Cerebellar cortex (tissue), 1 donor: ENCODE measurements around the gene LCA5.
A peak's percentile ranks its signal among the peaks of the same experiment; 100 is the strongest.
"Not testable (repeated sequence)": the region's sequence is repeated elsewhere in the genome, so short reads cannot be mapped to it uniquely, and the experiment has no call there.

Source experiments
- DNase-seq: peaks from one replicate; pipeline ENCODE4 v3.0.0-alpha.2; 2015; ENCODE audit warnings: low spot score

LCA5 gene

GRCh38 chr6:79538106-79538971 lies 1.1 kb upstream of the LCA5 start:
- peak; percentile 70 for DNase-seq

DNA sequence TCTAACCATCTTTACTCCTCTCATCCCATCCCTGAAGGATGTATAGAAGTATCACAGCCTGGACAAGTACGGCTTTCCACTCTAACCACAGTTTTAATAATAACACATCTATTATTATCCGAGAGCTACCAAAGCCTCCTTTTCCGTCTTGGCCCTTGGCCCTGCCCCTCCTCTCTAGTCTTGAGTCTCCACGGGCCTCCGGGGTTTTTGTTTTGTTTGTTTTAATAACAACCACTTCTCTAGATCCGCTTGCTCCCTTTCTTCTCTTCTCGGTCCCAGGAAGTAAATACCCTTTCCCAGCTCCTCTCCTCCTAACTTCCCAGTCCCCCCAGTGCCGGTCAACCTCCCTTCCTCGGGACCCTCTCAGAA lies 661 bp downstream of the LCA5 start:
- peak; percentile 77 for DNase-seq

DNA sequence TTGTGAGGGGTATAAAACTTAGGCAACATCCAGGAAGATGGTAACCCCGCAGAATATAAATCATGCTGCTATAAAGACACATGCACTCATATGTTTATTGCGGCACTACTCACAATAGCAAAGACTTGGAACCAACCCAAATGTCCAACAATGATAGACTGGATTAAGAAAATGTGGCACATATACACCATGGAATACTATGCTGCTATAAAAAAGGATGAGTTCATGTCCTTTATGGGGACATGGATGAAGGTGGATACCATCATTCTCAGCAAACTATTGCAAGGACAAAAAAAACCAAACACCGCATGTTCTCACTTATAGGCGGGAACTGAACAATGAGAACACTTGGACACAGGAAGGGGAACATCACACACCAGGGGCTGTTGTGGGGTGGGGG lies 7.7 kb downstream of the LCA5 start:
- DNase-seq, result not testable (repeated sequence)

- DNase-seq, result peak; percentile 82
Observed at GRCh38 chr6:79526897-79527296, 10.3 kb downstream of the LCA5 start.

GRCh38 chr6:79525272-79526100 lies 11.7 kb downstream of the LCA5 start:
- DNase-seq, result peak; percentile 75

- DNase-seq, result peak; percentile 41
Observed at GRCh38 chr6:79524065-79524464, 13.2 kb downstream of the LCA5 start.

- DNase-seq, result no peak
Observed at GRCh38 chr6:79522609-79523008, 14.6 kb downstream of the LCA5 start.

GRCh38 chr6:79520534-79520933 lies 16.7 kb downstream of the LCA5 start:
- no peak for DNase-seq

- no peak for DNase-seq
Observed at GRCh38 chr6:79518842-79519241, 18.4 kb downstream of the LCA5 start.

DNA sequence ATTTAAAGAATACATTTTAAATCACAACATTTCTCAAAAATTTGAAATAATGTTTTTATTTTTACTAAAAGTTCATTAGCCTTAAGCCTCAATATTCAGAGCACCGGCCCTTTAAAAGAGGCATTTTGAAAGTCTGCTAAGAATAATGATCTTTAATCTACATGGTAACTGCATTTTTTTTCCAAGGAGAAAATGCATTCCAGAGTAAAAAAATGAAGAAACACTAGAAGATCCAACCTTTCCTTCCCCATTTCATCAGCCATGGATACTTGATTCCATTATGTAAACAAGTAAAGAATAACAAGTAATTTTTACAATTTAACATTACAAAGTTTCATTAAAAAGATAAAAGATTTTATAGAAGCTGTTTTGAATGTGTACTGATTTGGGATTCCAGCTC lies 21.8 kb downstream of the LCA5 start:
- no peak for DNase-seq

- DNase-seq, result no peak
Observed at GRCh38 chr6:79513111-79513510, 24.1 kb downstream of the LCA5 start.

GRCh38 chr6:79512014-79512413 lies 25.2 kb downstream of the LCA5 start:
- no peak for DNase-seq

DNA sequence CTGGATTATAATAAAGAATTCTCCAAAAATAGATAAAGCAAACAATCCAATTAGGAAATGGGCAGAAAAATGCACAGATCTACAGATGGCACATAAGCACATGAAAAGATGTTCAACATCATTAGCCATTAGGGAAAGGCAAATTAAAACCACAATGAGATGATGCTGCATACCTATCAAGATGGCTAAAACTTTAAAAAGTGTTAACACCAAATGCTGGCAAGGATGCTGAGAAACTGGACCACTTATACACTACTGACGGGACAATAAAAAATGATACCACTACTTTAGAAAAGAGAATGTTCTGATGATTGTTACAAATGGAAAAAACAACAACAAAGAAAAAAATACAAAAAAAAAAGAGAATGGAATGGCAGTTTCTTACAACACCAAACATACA lies 26.5 kb downstream of the LCA5 start:
- DNase-seq, result no peak

GRCh38 chr6:79506251-79506650 lies 31.0 kb downstream of the LCA5 start:
- no peak for DNase-seq

- no peak for DNase-seq
Observed at GRCh38 chr6:79504372-79504771, 32.9 kb downstream of the LCA5 start.

GRCh38 chr6:79498842-79499241 lies 38.4 kb downstream of the LCA5 start:
- DNase-seq, result no peak

DNA sequence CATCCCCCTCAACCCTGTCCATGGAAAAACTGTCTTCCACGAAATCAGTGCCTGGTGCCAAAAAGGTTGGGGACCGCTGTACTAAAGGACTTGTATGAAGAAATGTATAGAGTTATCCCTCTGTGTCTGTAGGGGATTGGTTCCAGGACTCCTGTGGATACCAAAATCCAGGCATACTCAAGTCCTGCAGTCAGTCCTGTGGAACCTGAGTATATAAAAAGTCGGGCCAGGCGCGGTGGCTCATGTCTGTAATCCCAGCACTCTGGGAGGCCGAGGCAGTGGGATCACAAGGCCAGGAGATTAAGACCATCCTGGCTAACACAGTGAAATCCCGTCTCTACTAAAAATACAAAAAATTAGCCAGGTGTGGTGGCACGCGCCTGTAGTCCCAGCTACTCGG lies 42.0 kb downstream of the LCA5 start:
- no peak for DNase-seq

GRCh38 chr6:79494841-79495240 lies 42.4 kb downstream of the LCA5 start:
- no peak for DNase-seq

GRCh38 chr6:79470728-79471127 lies 66.5 kb downstream of the LCA5 start:
- no peak for DNase-seq

GRCh38 chr6:79469376-79470246 lies 67.6 kb downstream of the LCA5 start:
- DNase-seq, result no peak

DNA sequence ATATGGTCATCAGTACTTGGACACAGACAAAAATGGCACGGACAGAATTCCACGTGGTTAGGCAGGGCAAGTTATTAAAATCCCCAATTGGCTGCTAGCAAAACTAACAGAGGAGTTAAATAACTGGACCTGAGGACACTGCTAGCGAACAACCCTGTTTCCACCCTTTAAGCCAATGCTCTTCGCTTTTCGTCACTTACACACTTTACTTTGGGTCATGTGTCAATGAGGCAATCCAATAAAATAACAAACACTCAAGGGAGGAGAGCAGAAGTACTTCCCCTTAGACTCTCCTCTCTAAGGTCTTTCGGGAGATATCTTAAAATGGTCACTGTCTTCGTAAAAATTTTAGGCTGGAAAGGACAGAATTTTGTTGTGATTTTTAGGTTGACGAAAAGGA lies 68.6 kb downstream of the LCA5 start:
- DNase-seq, result peak; percentile 36

GRCh38 chr6:79468116-79468515 lies 69.1 kb downstream of the LCA5 start:
- DNase-seq, result no peak
